ENCODE data around the gene BRINP3. TPM values are rescaled to one million over a fixed set of nuclear protein-coding genes. Genes with fewer than 3 reads are reported as not detected.
"Not testable (repeated sequence)": the region's sequence is repeated elsewhere in the genome, so short reads cannot be mapped to it uniquely, and the experiment has no call there.

Gene BRINP3
- polyA plus RNA-seq, 12 donors, result 0.10 to 12.6 (median 1.1) TPM; not detected in 1

DNA sequence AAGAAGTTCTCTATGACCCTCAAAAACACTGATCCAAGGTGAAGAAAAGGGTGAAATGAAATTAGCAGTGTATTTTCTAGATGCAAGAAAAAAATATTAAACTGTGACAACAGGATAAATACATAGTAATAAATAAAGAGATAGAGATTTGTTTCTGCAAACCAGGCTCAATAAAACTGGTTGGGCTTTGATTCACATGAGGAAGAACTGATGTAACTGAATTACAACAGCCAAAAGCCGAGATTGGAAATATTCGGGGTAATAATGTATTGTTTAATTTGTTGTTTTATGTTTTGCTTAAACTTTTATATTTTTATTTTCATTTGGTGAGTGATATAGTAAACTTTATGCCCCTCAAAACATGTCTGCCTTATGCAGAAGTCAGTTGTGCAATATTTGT lies 285.0 kb downstream of the BRINP3 start:
- peak; percentile 31 for DNase-seq

DNA sequence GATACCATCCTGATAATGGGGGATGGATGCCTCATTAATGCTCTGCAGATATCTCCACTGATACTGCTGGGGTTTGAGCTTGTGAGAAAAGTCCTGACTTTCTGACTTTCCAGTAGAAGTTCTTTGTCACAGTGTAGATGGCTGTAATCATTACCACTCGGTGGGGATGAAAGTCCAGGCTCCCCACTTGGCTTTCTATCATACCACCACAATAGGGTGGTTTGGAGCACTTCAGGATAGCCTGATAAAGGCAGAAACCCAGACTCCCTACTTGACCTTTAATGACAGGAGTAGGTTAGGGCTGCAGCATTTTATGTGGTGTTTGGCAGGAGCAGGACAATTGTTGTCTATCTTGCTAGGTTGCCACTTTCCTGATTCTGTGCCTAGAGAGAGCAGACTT lies 294.1 kb downstream of the BRINP3 start:
- DNase-seq, result no peak

DNA sequence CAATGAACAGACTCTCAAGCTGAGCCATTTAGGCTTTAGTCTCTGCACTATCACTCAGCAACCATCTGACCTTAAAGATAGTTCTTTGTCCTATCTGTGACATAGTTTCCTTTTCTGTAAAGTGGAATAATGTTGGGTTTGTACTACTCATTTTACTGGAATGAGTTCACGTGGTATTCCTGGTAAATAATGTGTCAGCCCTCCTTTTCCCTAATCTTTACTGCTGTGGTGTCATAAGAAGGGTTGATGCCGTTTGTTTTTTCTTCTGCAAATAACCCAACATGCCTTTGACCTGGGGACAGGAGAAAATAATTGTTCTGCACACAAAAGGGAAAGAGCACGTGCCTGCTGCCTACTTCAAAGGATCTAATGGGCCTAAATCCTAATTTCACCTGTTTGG lies 297.8 kb downstream of the BRINP3 start:
- DNase-seq, result no peak

DNA sequence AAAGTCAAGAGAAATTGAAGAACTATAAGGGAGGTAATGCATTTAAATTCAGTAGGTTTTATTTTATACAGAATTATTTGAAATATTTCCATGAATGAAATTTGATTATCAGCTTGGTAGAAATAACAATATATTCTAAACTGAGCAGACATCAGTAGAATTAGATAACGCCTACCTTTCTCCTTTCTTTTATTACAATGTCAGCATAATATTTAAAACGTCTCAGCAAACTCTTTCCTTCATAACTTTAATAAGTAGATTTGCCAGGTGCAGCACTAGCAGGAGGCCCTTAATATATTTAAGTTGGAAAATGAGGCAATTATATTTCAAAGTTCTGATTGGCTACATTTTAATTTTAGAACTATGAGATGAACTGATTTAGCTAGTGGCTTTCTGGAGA lies 298.8 kb downstream of the BRINP3 start:
- no peak for DNase-seq

DNA sequence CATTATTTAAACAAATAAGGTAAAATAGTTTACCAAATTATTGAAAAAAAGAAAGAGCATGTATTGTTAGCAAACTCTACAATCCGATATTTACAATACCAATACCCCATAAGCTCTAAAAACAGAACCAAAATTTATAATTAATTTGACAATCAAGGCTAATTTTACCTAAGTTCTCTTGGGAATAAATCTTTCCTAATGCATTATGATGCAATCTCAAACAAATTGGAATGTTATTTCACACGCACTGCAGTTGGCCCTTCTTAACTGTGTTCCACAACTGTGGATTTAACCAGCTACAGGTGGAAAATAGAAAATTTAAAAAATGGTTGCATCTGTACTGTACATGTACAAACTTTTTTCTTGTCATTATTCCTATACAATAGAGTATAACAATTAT lies 300.1 kb downstream of the BRINP3 start:
- no peak for DNase-seq

DNA sequence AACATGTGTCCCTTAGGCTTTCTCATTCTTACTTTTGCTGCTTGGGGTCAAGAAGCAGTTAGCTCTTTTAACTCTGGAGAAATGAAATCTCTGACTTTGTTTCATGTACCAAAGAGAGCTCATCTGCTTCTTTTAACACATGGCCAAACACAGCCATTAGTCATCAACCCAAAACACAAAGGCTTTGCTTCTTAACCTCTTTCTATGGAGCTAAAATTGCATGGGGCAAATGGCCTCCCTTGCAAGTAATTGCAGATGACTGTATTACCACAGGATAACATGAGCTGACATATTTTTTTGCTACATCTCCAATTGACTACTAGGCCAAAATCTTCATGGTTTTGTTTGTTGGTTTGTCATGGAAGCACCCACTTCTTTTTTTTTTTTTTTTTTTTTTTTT lies 300.9 kb downstream of the BRINP3 start:
- DNase-seq, result no peak

DNA sequence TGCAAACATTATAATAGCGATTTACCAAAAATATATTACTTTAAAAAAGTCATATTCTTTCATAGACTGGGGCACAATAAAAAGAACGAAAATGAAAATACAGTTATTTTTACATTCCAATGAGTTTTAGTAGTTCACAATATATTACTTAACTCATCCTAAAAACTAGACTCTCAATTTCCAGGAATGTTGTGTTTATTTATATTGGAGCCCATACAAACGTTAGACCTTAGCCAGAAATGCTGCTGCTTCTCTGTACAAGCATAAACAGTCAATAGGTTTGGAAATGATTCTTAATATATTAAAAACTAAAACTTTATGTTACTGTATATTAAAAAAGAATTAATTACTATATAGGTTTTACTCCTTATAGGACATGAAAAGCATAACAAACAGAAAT lies 302.3 kb downstream of the BRINP3 start:
- no peak for DNase-seq

DNA sequence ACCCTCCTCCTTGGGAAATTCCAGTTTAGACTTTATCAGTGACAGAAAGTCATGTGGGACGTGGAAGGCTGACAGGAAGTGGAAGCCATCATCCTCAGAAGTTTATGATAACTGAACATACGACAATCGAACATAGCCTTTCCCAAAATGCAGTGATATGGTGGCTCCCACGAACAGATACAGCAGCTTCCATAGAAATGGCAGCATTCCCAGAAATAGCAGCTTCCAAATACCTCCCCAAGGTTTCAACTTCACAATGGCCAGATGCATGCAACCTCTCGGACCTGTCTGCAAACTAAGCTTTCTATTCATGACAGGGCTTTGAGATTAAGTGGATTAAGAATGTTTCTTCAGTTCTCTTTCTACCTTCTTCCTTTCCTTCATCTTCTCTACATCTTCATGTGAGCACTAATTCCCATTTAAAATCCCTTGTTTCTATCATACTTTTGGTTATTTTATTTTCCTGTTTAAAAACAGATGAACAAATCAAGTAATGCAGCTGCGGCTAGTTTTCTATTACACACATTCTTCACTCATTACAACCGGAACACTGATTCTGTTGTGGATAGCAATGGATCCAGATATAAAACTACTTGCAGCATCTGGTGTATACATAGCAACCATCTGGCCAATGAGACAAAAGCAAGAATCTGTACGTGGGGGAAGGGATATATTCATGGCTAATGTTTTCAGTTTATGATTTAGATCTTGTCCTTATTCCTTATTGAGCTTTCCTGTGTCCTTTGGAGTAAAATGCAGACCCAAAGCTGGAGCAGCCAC lies 304.8 kb downstream of the BRINP3 start:
- DNase-seq, result peak; percentile 65

DNA sequence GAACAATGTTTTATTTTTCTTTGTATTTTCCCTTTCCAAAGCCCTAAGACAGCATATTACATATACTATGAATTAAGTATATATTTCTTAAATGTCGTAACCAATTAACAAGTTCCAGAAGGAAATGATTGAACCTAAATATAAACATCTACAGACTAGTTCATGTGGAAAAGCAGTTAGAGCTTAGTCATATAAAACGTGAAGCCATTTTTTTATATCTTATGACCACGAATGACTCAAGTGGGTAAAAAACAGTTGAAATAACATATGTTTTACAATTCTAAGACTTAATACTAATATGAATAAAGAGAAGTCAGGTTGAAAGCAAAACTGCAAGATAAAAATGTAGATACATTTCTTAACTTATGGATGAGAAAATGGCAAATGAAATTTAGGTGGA lies 307.3 kb downstream of the BRINP3 start:
- DNase-seq, result no peak

DNA sequence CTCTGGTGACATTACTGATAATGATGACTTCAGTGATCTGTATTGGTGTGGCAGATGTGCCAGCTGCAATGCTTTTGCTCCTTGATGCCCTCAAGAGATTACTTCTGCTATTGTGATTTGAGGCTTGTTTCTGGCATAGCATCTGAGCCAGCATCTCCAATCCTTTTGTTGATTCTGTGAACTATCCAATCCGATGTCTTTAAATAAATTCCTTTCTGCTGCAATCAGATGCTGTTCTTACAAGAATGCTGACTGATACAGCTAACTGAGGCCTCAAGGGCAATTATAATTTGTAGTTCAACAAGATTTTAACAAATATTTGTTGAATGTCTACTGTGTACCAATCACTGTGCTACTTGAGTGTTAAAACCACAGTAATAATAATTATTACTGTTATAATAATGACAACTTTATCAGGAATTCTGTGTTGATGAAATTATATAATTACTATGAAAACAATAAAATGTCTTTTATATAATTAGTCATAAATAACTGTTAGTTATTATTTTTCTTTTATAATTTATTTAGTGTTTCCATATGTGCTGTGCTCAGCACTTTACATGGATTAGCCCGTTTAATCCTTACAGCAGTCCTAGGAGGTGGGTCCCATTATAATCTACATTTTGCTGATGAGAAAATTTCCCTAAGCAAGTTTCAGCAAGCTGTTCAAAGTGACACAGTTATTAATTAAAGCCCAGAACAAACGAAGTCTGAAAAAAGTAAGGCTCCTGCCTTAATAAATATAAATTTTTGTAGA lies 308.2 kb downstream of the BRINP3 start:
- no peak for DNase-seq

DNA sequence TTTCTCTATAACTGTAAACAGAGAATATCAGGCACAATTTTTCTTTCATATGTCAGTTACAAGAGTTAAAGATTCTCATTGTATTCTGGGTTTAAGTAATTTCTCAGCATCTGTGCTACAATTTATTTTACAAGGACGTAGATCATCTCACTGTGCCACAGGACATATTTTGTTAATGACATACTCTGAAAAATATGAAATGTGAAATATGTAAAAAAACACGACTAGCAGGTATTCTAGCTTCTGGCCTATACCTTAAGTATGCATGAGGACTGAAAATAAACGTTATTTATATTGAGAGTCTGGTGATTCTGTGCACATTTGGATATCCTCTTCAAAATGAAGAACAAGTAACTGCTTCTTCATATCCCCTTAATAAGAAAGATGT lies 308.8 kb downstream of the BRINP3 start:
- no peak for DNase-seq

DNA sequence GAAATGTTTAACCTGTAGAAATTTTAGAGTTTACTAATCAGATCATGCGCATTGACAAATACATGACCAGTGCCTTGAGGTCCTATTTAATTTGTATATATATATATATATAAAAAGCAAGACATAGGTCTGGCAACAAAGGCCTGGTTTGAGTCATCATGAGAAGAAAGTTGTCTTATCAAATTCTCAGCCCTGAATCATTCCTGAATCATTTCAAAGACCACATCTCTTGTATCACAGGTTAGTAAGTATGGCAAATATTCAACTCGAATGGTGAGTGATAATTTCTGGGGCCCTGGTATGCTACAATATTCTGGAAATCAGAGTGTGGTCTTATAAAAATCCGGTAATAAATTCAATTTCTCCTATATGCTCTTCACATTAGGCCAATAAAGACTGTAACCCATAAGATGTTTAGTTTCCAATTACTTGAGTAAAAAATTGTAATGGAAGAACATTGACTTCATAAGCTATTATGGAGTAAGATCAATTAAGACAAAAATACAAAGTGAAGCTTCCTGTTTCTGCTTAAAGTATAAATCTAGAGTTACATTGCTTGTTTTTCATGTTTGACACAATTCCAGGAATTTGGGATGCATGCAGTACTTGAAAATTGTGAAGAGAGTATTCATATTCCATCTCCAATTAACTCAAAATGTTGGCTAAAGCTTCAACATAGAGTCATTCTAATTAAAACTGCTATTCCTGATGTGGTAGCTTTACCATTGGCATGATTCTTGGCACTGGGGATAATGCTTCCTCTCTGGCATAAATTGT lies 309.4 kb downstream of the BRINP3 start:
- DNase-seq, result no peak

DNA sequence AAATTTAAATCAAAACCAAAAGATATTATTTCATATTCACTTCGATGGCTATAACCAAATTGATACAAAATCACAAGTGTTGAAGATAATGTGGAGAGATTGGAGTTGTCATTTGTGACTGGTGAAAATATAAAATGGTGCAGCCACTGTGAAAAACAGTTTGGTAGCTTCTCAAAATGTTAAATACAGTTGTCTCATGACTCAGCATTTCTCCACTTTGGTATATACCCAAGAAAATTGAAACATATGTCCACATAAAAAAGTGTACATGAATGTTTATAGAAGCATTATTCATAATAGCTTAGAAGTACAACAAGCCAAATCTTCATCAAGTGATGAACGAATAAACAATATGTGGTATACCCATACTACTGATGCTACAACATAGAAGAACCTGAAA lies 318.5 kb downstream of the BRINP3 start:
- DNase-seq, result no peak

DNA sequence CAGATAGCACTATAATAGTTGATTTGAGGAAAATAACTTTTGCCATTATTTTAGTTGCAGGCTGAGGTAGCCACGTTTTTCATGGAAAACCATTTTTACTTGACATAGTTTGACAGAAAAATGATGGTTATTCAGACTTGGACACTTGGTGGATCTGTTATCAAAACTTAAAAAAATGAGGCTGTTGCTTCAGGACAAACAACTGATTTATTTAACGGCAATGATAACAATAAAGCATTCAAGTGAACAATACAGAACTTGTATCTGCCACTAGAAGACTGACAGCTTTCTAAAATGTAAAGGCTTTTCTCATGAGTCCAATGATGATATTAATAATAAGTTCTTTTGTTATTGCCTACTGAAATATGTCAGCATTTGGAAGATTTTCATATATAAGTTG lies 322.9 kb downstream of the BRINP3 start:
- DNase-seq, result no peak

DNA sequence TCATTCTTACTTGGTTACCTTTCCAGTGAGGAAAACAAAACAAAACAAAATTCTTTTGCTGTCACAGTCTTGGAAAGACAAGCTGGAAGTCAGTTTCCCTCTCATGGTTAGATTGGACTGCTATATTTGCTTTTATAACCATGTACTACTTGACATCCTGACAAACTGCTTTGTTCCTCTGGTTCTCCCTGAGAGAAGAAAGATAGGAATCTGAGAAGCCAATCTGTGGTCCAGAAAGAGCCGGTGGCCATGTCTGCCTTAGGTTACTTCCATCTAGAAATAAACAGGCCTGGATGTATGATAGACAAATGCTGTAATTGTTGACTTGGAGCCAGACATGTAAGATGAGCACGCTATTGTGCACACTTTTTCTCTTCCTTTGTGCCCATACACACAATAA lies 330.0 kb downstream of the BRINP3 start:
- no peak for DNase-seq

DNA sequence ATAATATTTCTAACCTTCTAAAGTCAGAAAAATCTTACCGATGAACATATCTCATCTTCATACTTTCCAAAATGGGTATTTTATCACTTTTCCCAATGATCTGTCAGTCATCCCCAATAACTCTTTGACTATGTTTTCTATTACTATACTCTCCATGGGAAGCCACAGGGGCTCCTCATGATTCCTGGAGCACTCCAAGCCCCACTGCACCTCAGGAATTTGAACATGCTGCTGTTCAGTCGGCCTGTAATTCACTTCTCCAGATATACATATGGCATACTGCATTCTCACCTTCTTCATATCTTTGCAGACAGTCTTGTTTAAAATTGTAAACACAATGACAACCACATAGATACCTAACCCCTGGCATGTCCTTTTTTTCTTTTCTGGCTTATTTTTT lies 333.0 kb downstream of the BRINP3 start:
- no peak for DNase-seq

DNA sequence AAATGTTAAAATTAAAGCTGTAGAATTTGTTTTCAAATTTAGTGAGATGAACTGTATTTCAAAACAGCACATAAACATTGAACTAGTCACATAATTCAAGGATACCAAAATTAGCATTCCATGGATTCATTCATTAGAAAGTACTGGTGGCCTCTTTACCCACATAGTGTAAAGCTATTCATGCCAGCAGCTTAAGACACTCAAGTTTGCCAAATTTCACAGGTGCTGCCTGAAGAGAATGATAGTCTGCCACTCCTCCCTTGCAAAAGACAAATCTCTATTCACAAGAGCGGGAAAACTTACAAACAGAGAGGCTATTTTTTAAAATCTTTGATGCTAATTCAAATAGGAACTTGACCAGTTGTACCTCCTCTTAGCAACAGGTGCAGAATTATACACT lies 337.0 kb downstream of the BRINP3 start:
- DNase-seq, result no peak

DNA sequence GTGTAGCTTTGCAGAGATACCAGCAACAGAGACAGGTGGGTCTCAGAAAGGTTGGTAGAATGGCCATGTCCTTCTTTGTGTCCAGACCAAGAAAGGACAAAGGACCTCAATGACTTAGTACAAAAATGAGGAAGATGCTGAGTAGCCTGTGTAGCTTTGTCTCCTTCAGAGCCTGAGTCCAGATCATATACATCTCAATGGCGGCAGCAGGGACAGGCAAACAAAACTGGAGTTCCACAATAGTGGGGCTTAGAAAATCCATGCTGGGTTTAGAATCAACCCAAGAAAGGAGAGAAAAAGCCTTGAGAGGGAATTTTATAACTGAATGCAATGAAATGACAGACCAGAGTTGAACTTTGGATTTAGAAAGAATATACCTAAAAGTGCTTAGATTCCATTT lies 339.0 kb downstream of the BRINP3 start:
- no peak for DNase-seq

DNA sequence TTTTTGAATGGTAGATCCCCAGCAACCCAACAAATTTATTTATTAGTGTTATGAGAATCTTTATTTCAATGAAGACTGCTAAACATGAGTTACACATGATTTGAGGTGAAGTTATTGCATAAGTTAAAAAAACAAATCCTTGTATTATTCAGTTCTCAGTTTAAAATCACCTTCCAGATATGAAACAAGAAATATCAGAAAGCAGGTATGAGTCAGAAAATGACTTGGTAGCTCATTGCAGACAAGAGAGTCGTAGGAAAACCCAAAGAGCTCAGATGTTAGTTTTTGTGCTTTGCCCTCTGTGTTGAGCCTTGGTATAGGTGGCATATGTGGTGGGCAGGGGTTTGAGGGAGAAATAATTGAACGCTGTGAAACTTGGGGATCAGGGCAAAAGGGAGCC lies 339.4 kb downstream of the BRINP3 start:
- no peak for DNase-seq

DNA sequence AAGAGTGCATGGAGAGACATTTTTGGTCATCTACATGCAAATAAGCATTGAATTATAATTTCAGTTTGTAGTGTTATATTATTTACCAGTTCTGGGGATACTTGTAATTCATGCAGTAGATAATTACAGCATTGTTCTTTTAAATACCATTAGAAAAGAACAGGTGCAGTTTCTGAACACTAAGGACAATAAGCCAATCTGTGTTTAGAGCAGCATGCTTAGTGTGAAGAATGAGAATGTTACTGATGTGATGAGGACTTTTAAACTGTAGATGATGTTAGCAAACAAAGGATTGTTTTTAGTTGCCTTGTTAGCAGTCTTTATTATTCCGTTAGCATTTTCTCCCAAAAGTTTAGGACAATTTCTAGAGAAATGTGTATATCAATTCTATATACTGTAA lies 348.3 kb downstream of the BRINP3 start:
- DNase-seq, result no peak

DNA sequence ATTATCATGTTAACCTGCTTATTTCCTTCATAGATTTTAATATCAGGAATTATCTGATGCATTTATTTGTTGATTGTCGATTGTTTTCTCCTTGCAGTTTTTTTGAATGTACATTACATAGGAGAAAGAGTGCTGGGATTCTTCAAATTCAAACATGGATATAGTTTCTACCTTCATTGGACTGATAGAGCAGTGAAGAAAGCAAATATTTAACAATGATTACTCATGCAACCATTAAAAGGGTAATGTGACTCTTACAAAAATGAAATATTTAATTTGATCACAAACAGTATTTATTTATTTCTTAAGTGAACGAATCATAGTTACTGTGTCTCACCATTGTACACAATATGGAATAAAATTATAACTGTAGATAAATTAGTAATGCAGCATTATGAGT lies 350.9 kb downstream of the BRINP3 start:
- DNase-seq, result no peak

DNA sequence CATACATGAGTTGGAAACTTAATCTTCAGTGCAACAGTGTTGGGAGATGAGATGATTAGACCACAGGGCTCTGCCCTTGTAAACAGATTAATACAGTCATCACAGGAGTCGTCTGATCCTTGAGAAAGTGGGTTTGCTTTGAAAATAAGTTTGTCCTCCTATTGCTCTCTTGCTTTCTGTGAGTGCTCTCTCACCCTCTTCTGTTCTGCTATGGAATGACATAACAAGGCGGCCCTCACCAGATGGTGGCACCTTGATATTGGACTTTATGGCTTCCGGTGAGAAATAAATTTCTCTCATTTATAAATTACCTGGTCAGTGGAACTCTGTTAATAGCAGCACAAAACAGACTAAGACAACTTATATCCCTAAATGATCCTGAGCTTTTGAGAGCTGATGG lies 353.6 kb downstream of the BRINP3 start:
- no peak for DNase-seq

DNA sequence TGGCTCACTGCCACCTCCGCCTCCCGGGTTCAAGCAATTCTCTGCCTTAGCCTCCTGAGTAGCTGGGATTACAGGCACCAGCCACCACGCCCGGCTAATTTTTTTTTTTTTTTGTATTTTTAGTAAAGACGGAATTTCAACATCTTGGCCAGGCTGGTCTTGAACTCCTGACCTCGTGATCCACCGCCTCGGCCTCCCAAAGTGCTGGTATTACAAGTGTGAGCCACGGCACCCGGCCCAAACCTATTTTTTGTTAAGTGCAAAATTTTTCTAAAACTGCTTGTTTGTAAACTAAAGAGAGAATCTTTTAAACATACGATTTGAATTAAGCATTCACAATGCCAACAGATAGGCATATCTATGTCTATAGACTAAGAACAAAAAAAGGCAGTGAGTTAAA lies 357.1 kb downstream of the BRINP3 start:
- not testable (repeated sequence) for DNase-seq
